PFSK-1 (cell line): Measurements from ENCODE around the gene TBC1D22A.

Source experiments
- FOXP2 ChIP-seq: optimal IDR thresholded peaks from 2 replicates; pipeline ENCODE3; 2011; ENCODE audit warnings: borderline replicate concordance, control low read depth, inconsistent platforms; ENCODE audit not compliant: insufficient read depth; ENCODE audit errors: extremely low read length, extremely low read depth
- POLR2AphosphoS5 ChIP-seq: IDR thresholded peaks from 2 replicates; pipeline ENCODE4 v1.6.1; 2012; ENCODE audit warnings: low read depth, mild to moderate bottlenecking, control low read depth, low read length, moderate library complexity
- SIN3A ChIP-seq: IDR thresholded peaks from 2 replicates; pipeline ENCODE4 v1.6.1; 2012; ENCODE audit warnings: mild to moderate bottlenecking, low read length, moderate library complexity, borderline replicate concordance; ENCODE audit not compliant: insufficient read depth
- TAF1 ChIP-seq: IDR thresholded peaks from 2 replicates; pipeline ENCODE4 v1.6.1; 2012; ENCODE audit warnings: low read length, control low read depth, borderline replicate concordance; ENCODE audit not compliant: insufficient read depth
- TF ChIP-seq, protein P1 (sequence below), 2 experiments: IDR thresholded peaks; 2 replicates each; pipeline versions ENCODE4 v1.6.1 to v1.8.0; 2011 to 2012; ENCODE audit warnings: low read depth in 2 of 2, low read length in 2 of 2, control low read depth in 1 of 2, inconsistent platforms in 1 of 2, mild to moderate bottlenecking in 1 of 2, moderate library complexity in 1 of 2; ENCODE audit not compliant: insufficient read depth in 1 of 2

GRCh38 chr22:46931414-46931813 lies 169.0 kb downstream of the TBC1D22A start:
- TF ChIP-seq TAF1 (no peak), POLR2AphosphoS5 (no peak), SIN3A (no peak), FOXP2 (no peak)
- TF ChIP-seq, protein P1, sequence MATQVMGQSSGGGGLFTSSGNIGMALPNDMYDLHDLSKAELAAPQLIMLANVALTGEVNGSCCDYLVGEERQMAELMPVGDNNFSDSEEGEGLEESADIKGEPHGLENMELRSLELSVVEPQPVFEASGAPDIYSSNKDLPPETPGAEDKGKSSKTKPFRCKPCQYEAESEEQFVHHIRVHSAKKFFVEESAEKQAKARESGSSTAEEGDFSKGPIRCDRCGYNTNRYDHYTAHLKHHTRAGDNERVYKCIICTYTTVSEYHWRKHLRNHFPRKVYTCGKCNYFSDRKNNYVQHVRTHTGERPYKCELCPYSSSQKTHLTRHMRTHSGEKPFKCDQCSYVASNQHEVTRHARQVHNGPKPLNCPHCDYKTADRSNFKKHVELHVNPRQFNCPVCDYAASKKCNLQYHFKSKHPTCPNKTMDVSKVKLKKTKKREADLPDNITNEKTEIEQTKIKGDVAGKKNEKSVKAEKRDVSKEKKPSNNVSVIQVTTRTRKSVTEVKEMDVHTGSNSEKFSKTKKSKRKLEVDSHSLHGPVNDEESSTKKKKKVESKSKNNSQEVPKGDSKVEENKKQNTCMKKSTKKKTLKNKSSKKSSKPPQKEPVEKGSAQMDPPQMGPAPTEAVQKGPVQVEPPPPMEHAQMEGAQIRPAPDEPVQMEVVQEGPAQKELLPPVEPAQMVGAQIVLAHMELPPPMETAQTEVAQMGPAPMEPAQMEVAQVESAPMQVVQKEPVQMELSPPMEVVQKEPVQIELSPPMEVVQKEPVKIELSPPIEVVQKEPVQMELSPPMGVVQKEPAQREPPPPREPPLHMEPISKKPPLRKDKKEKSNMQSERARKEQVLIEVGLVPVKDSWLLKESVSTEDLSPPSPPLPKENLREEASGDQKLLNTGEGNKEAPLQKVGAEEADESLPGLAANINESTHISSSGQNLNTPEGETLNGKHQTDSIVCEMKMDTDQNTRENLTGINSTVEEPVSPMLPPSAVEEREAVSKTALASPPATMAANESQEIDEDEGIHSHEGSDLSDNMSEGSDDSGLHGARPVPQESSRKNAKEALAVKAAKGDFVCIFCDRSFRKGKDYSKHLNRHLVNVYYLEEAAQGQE (IDR thresholded peaks at IDR 0.05; ENCODE audit: insufficient read depth in 1 of 2, low read depth in 2 of 2, low read length in 2 of 2) = no peak
